ENCODE measurements around the gene PLCL1.

PLCL1 gene

DNA sequence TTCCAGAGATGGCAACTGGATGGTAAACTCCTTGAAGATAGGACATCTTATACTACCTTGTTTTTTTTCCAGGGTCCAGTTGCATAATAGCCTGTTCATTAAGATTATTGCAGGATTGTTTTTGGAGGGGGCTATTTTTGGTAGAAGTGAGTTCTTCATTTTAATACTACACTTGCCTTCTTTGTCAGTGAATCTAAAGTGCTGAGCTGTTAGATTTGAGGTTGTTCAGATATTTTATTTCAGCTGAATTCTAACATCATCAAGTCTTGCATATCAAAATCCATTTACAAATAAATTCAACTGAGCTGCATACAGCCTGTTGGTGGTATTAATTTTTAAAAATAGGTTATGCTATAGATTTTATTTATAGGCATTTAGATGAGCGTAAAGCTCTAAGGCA is 72.1 kb downstream of the PLCL1 start:
- no peak for TF ChIP-seq EZH2 (IDR thresholded peaks at IDR 0.05)
- TF ChIP-seq FOXP2 (optimal IDR thresholded peaks at IDR 0.05; ENCODE audit: control extremely low read depth, extremely low read length, insufficient read depth): no peak
- TF ChIP-seq POLR2AphosphoS5 (IDR thresholded peaks at IDR 0.05; ENCODE audit: borderline replicate concordance, low read depth, low read length): no peak
- Histone ChIP-seq H3K9me3 (ENCODE audit: low read depth, low read length) (no peaks in the 10 kb centered on the region), H3K36me3 (ENCODE audit: insufficient read depth, low read length) (no peaks in the 10 kb centered on the region)

DNA sequence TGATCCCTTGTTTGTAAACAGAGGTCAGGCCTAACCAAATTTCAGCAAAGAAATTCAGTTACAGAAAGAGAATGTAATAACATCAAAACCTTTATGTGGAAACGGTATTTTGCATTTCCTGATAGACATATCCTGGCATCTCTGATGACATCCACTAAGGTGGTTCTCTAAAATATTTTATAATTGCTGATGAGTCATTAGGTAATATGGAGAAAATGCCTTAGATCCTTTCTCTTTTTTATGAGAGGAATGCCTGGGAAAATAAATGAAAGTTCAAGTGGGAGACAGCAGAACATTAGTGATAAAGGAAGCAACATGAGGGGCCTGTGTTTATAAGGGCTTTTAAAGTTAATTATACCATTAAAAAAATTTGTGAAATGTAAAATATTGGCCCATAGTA is 72.6 kb downstream of the PLCL1 start:
- H3K36me3 ChIP-seq (ENCODE audit: insufficient read depth, low read length): no peaks in the 10 kb centered on the region
- H3K9me3 ChIP-seq (ENCODE audit: low read depth, low read length): no peaks in the 10 kb centered on the region
- no peak overlapping the region for H3K4me3 ChIP-seq

More for the DNA sequence above, 72.1 kb downstream of the PLCL1 start:
- Histone ChIP-seq H3K27ac (no peak overlapping the region), H3K9ac (ENCODE audit: insufficient read length) (no peak overlapping the region), H3K4me3 (no peak overlapping the region)
- no peak for DNase-seq (ENCODE audit: low read depth, low spot score)

DNA sequence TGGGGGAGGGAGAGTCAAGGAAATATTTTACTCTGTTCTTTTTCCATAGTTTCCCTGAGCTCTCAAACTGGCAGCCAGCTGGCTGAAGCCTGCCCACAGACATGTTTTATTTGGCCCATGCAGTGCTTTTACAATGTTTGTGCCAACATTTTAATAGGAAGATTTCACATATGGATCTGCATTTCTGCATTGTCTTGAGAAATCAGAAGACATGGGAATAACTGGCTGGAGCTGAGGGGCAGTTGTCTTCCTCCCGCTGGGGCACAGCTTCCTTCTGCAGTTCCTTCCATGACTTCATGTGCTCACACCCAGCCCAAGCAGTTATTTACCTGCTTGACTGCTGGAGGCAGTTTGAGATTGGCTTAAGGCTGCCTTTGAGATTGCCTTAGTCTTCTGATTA is 74.4 kb downstream of the PLCL1 start:
- TF ChIP-seq EZH2 (IDR thresholded peaks at IDR 0.05): no peak
- no peak for TF ChIP-seq POLR2AphosphoS5 (IDR thresholded peaks at IDR 0.05; ENCODE audit: borderline replicate concordance, low read depth, low read length)
- TF ChIP-seq FOXP2 (optimal IDR thresholded peaks at IDR 0.05; ENCODE audit: control extremely low read depth, extremely low read length, insufficient read depth): no peak

More for the DNA sequence above, 72.6 kb downstream of the PLCL1 start:
- no peak for DNase-seq (ENCODE audit: low read depth, low spot score)
- TF ChIP-seq POLR2AphosphoS5 (IDR thresholded peaks at IDR 0.05; ENCODE audit: borderline replicate concordance, low read depth, low read length): no peak
- no peak for TF ChIP-seq EZH2 (IDR thresholded peaks at IDR 0.05)
- no peak for TF ChIP-seq FOXP2 (optimal IDR thresholded peaks at IDR 0.05; ENCODE audit: control extremely low read depth, extremely low read length, insufficient read depth)
- Histone ChIP-seq H3K9ac (ENCODE audit: insufficient read length) (no peak overlapping the region), H3K27ac (no peak overlapping the region)

DNA sequence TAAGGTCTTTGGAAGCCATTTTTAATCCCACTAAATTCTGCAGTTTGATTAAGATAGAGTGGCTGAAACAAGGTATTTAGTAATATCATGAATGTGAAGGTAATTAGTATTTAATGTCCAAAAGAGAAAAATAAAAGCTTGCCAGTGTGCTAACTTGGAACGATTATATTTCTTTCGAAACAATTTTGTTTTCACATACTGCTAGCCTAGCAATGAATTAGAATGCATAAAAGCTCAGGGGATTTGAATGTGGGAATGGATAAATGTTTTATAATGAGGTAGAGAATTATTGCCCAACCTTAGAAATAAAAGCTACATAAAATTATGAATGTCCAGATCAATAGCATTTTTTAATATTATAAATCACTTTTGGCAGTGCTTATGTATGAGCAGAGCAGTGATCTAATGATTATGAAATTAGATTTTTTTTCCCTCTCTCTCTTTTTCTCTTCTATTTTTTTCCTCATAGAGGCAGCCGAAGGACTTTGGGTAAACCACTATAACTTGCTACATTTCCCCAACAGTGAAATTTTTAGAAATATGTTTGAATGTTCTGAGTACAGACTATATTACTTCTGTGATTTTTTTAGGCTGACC is 75.5 kb downstream of the PLCL1 start:
- H3K27ac ChIP-seq: no peak overlapping the region
- TF ChIP-seq FOXP2 (optimal IDR thresholded peaks at IDR 0.05; ENCODE audit: control extremely low read depth, extremely low read length, insufficient read depth): no peak
- TF ChIP-seq EZH2 (IDR thresholded peaks at IDR 0.05): no peak
- TF ChIP-seq POLR2AphosphoS5 (IDR thresholded peaks at IDR 0.05; ENCODE audit: borderline replicate concordance, low read depth, low read length): no peak
- no peak for DNase-seq (ENCODE audit: low read depth, low spot score)
- H3K9ac ChIP-seq (ENCODE audit: insufficient read length): no peak overlapping the region
- no peaks in the 10 kb centered on the region for H3K9me3 ChIP-seq (ENCODE audit: low read depth, low read length)
- H3K36me3 ChIP-seq (ENCODE audit: insufficient read depth, low read length): no peaks in the 10 kb centered on the region
- no peak overlapping the region for H3K4me3 ChIP-seq

More for the DNA sequence above, 74.4 kb downstream of the PLCL1 start:
- Histone ChIP-seq H3K9me3 (ENCODE audit: low read depth, low read length) (no peaks in the 10 kb centered on the region), H3K27ac (no peak overlapping the region), H3K36me3 (ENCODE audit: insufficient read depth, low read length) (no peaks in the 10 kb centered on the region), H3K4me3 (no peak overlapping the region), H3K9ac (ENCODE audit: insufficient read length) (no peak overlapping the region)
- DNase-seq (ENCODE audit: low read depth, low spot score): no peak

DNA sequence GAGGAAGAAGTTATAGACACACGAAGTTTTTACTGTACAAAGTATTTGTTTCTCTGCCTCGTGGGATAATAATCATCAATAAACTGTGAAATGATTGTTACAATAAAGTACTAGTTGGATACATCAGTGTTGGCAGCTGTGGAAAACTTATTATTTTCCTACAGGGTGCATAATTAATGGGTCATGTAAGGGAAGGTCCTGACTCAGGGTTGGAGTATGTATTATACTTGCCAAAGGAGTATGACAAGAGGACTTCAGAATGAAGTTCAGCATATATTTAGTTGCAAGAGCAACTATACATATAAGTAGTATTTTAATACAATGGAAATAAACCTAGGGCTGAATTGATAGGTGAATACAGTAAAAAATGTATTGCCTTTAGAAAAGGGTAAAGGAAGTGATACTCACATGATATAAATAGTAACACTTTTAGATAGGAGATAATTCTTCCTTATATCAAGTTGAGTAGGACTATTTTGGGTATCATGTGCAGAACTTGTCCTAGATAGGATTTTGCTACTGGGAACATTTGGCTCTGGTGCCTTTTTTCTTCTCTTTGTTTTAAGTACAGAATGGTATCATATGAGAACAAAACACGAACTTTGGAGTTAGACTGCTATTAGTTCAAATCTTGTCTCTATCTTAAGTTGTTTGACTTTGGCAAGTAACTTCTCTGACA is 79.1 kb downstream of the PLCL1 start:
- Histone ChIP-seq H3K27ac (no peak overlapping the region), H3K36me3 (ENCODE audit: insufficient read depth, low read length) (no peaks in the 10 kb centered on the region), H3K9me3 (ENCODE audit: low read depth, low read length) (no peaks in the 10 kb centered on the region), H3K9ac (ENCODE audit: insufficient read length) (no peak overlapping the region), H3K4me3 (no peak overlapping the region)
- no peak for TF ChIP-seq FOXP2 (optimal IDR thresholded peaks at IDR 0.05; ENCODE audit: control extremely low read depth, extremely low read length, insufficient read depth)
- no peak for TF ChIP-seq EZH2 (IDR thresholded peaks at IDR 0.05)
- no peak for TF ChIP-seq POLR2AphosphoS5 (IDR thresholded peaks at IDR 0.05; ENCODE audit: borderline replicate concordance, low read depth, low read length)
- DNase-seq (ENCODE audit: low read depth, low spot score): no peak

DNA sequence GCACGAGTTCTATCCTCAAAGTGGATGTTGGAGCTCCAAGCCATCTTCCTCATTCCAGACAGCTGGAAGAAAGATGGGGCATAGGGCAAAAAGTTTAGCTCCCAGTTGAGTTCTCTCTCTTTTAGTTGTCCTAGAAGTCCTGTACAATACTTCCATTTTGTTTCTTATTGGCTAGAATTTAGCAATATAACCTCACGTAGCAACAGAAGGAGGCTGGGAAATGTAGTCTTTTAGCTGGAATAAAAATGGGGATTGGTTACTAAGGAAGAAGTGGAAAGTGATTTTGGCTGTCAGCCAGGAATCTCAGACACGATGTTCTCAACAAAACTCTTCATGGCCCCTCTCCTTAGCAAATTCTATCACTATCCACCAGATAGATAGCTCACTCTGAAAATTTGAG is 79.9 kb downstream of the PLCL1 start:
- no peak for DNase-seq (ENCODE audit: low read depth, low spot score)
- TF ChIP-seq POLR2AphosphoS5 (IDR thresholded peaks at IDR 0.05; ENCODE audit: borderline replicate concordance, low read depth, low read length): no peak
- TF ChIP-seq EZH2 (IDR thresholded peaks at IDR 0.05): no peak
- TF ChIP-seq FOXP2 (optimal IDR thresholded peaks at IDR 0.05; ENCODE audit: control extremely low read depth, extremely low read length, insufficient read depth): no peak
- Histone ChIP-seq H3K36me3 (ENCODE audit: insufficient read depth, low read length) (no peaks in the 10 kb centered on the region), H3K9me3 (ENCODE audit: low read depth, low read length) (no peaks in the 10 kb centered on the region), H3K27ac (no peak overlapping the region), H3K4me3 (no peak overlapping the region), H3K9ac (ENCODE audit: insufficient read length) (no peak overlapping the region)

DNA sequence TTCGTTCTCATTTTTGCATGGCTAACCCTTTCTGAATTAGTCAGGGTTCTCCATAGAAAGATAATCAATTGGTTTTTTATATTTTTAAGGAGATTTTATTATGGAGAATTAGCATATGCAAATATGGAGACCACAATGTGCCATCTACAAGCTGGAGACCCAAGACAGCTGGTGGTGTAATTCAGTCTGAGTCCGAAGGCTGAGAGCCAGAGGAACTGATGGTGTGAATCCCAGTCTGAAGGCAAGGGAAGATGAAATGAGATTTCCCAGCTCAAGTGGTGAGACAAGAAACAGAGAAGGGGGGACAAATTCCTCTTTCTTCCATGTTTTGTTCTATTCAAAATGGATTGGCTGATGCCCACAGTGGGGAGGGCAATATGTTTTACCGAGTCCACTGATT is 80.7 kb downstream of the PLCL1 start:
- no peak overlapping the region for H3K4me3 ChIP-seq
- no peaks in the 10 kb centered on the region for H3K9me3 ChIP-seq (ENCODE audit: low read depth, low read length)
- DNase-seq (ENCODE audit: low read depth, low spot score): no peak
- no peak overlapping the region for H3K27ac ChIP-seq
- no peaks in the 10 kb centered on the region for H3K36me3 ChIP-seq (ENCODE audit: insufficient read depth, low read length)
- no peak overlapping the region for H3K9ac ChIP-seq (ENCODE audit: insufficient read length)
- TF ChIP-seq FOXP2 (optimal IDR thresholded peaks at IDR 0.05; ENCODE audit: control extremely low read depth, extremely low read length, insufficient read depth) (no peak), EZH2 (IDR thresholded peaks at IDR 0.05) (no peak), POLR2AphosphoS5 (IDR thresholded peaks at IDR 0.05; ENCODE audit: borderline replicate concordance, low read depth, low read length) (no peak)

DNA sequence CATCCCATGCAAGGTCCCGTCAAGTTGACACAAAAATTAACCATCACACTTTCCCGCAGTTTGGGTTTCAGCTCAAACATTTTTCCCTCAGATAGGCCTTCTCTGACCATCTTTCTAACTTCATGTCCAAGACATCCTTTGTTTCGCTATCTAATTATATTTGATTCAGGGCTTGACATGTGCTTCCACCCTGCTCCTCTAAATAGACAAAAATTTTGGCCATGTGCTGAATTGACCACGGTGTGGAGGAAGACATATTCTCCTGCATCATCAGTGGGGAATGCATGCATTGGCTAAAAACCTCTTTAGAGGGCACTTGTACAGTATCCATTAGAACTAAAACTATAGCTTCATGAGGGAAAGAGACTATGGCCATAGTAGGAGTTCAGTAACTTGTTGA is 81.2 kb downstream of the PLCL1 start:
- no peak for DNase-seq (ENCODE audit: low read depth, low spot score)
- no peak overlapping the region for H3K9ac ChIP-seq (ENCODE audit: insufficient read length)
- no peaks in the 10 kb centered on the region for H3K9me3 ChIP-seq (ENCODE audit: low read depth, low read length)
- TF ChIP-seq EZH2 (IDR thresholded peaks at IDR 0.05) (no peak), FOXP2 (optimal IDR thresholded peaks at IDR 0.05; ENCODE audit: control extremely low read depth, extremely low read length, insufficient read depth) (no peak), POLR2AphosphoS5 (IDR thresholded peaks at IDR 0.05; ENCODE audit: borderline replicate concordance, low read depth, low read length) (no peak)
- H3K27ac ChIP-seq: no peak overlapping the region
- H3K36me3 ChIP-seq (ENCODE audit: insufficient read depth, low read length): no peaks in the 10 kb centered on the region
- H3K4me3 ChIP-seq: no peak overlapping the region

All from SK-N-MC (cell line).